Ureter (tissue), 1 donor: ENCODE data around the gene APOBEC3A. TPM values are rescaled to one million over a fixed set of nuclear protein-coding genes. Genes with fewer than 3 reads are reported as not detected.
"Not testable (repeated sequence)": the region's sequence is repeated elsewhere in the genome, so short reads cannot be mapped to it uniquely, and the experiment has no call there.

ENCODE experiments used
- DNase-seq: peaks from one replicate; pipeline ENCODE4 v3.0.0-alpha.2; 2020; ENCODE audit warnings: low spot score
- total RNA-seq: library from RNA; stranded (reverse); gene quantifications from one replicate; pipeline ENCODE4 v1.2.4, GENCODE V29; 2023
- donor health status: DM: yes; HTN: yes; CAD: no.

APOBEC3A gene
- total RNA-seq, 1 donor from 2014 or later = 2.0 TPM

DNA sequence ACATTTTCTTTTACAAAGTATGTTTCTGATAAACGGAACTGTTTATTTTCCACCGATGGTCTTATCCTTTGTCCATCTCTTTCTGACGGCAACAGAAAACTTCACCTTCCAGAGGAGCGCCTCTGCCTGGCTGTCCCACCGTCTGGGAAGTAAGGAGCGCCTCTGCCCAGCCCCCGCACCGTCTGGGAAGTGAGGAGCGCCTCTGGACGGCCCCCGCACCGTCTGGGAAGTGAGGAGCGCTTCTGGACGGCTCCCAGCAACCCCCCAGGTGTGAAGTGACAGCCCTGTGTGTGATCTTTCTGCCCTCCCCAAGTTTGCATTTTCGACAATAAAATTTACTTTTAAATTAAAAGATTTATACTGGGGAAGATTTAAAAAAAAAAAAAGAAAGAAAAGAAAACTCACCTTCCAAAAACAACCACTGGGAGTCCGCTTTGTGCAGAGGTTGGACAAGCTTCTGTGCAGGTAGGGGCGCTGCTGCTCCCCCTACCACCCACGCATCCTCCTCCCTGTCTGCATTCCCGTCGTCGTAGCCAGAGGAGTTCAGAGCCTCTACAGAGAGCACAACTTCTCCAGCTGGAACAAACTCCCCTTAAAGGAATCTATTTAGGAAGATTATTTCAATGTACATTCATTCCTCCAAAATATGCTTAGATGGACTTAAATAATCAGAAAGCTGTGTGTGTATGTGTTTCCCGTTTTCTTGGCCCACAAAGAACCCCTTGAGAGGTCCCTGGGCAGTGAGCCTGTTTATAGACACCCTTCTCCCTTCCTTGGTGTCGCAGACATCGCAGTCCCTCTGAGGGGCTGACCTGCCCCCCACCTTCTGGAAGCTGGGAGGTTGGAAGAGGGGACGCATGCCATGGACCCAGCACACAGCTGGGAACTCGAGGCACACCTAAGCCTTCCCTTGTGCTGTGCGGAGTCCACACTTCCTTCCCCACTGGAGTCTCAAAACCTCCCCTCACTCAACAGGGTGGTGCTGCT, 23.9 kb downstream of the APOBEC3A start:
- DNase-seq = no peak

DNA sequence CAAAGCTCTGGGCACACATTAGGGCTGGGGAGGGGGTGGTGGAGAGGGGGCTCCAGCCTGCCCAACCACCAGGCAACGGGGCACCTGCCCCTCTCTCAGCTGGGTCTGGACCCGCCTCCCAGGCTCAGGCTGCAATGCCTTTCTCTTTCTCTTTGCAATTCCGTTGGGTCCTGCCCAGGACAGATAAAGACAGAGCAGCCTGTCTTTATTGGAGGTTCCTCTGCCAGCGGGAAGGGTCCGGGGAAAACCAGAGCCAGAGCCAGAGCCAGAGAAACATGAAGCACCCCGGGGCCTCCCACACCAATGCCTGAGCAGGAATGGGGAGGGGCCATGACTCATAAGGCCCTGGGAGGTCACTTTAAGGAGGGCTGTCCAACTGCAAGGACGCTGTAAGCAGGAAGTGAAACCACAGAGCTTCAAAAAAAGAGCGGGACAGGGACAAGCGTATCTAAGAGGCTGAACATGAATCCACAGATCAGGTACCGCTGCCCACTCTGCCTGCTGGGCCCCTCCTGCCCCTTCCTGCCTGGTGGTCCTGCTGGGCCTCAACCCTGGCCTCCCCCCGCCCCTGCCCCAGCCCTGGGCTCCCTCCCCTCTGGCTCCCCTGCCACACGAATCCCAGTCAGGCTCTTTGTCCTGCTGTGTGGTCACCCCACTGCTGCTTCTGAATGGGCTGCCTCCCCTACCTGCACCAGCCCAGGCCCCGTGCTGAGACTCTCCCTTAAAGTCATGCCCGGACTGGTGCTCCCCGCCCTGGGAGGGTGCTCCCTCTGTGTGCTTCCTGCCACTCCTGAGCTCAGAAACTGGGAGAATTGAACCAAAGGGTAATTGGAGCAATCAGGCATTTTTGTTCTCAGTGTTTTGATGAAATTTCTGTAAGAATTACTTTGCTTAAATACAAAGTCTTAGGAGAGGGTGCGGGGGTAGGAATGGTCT, 24.9 kb downstream of the APOBEC3A start, which contains the start of gene APOBEC3B:
Gene APOBEC3B, plus strand, starts transcription at position 356 of the 936 bp plus-strand sequence. Its CDS starts 107 bp downstream, at position 463.
- peak; percentile 90 for DNase-seq

DNA sequence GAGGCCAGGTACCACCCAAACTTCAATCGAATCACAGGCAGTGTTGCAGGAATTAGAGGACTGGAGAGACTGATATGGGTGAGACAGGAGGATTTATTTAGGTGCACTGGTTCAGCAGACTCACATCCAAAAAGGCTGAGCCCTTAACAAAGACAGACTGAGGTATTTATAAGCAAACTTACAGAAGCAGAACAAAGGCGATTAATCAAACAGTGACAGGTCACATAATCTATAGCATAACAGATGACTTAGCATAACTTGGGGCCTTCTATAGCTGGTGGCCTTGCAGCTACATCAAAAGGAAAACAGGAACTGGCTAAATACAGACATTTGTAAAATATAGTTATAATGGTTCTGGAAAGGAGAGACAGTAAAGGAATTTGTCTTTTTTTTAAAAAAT, 26.8 kb downstream of the APOBEC3A start:
- DNase-seq = no peak

DNA sequence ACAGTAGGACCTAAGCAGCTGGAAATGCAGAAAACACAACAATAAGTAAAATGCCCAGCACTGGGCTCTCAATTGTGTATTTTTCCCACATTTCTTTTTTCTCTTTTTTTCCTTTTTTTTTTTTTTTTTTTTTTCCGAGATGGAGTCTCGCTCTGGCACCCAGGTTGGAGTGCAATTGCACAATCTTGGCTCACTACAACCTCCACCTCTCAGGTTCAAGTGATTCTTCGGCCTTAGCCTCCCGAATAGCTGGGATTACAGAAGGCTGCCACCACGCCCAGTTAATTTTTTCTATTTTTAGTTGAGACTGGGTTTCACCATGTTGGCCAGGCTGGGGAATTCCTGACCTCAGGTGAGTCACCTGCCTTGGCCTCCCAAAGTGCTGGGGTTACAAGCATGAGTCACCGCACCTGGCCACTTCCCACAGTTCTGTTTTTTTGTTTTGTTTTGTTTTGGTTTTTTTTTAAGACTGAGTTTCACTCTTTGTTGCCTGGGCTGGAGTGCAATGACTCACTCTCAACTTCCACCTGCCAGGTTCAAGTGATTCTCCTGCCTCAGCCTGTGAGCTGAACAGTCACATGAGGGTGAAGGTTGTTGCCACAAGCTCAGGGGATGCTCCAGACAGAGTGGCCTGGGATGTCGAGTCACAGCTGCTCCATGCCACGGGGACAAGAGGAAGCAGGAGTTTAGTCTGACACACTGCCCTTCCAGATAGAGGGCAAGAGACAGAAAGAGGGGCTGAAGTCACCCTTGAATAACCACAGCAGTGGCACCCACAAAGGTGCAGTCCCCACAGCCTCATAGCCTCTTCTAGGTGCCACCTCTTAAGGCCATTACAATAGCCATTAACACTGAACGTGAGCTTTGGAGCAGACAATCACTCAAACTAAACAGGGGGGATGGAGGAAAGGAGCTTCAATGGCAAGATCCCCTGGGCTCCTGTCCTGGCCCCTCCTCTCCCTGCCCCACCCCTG, 27.7 kb downstream of the APOBEC3A start:
- peak; percentile 77 for DNase-seq

DNA sequence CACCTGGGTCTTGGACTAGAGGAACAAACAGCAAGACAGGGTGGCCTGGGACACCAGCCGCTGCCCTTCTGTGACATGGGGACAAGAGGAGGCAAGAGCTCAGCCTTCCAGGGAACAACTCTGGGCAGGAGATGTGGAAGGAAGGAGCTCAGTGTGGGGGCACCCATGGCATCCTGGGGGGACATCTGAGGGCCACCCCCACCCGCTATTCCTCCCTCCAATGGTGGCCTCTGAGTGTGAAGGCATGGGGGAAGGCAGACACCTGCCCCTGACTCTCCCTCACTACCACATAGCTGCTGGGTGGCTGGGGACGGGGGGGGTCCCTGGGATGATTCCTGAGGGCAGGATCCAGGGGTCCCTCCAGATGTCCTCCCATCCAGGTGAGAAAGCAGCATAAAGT, 29.2 kb downstream of the APOBEC3A start:
- DNase-seq = no peak

DNA sequence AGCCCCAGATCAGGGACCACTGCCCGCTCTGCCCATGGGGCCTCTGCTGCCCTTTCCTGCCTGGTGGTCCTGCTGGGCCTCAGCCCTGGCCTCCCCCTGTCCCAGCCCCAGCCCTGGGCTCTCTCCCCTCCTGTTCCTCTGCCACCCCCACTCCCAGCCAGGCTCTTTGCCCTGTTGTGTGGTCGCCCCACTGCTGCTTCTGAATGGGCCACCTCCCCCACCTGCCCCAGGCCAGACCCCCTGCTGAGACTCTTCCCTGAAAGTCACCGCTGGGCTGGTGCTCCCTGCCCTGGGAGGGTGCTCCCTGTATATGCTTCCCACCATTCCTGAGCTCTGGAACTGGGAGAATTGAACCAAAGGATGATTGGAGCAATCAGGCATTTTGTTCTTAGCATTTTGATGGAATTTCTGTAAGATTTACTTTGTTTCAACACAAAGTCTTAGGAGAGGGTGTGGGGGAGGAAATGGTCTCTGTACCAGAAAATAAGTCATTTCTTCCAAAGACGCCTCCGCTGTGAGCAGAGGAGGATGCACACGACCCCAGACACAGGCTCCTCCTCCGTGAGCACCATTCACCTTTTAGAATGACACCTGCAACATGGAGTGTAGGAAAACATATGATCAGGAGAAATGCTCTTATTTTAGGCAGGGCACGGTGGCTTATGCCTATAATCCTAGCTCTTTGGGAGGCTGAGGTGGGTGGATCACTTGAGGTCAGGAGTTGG, 29.9 kb downstream of the APOBEC3A start:
- no peak for DNase-seq

DNA sequence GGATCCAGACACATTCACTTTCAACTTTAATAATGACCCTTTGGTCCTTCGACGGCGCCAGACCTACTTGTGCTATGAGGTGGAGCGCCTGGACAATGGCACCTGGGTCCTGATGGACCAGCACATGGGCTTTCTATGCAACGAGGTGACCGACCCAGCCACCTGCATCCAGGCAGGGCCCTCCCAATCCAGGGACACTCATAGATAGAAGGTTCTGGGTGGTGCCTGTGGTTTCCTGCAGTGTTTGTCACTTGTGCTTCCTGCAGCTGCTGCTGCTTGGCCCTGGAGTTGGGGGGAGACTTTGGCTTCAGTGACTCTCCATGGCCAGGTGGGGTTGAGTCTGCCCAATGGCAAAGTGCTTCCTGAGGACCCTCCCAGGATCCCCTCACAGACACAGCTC, 32.1 kb downstream of the APOBEC3A start:
- no peak for DNase-seq

DNA sequence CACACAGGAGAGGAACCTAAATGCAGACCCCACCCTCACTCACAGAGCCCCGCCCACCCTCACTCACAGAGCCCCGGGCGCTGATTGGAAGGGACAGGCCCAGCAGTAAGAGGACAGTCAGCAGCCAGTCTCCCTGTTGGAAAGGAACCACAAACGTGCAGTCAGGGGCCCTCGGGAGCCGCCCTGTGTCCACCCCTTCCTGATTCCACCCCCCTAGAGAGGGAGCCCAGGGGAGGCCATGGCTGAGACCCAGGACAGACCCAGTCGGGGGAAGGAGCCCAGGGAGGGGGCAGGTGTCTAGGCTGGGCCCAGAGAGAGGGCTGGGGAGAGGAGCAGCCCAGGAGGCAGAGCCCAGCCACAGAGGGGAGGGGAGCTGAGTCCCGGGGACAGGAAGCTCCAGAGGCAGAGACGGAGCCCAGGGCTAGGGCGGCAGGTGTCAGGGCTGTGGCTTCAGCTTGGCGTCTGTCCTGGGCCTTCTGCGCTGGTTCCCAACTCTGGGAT, 35.5 kb downstream of the APOBEC3A start:
- not testable (repeated sequence) for DNase-seq

DNA sequence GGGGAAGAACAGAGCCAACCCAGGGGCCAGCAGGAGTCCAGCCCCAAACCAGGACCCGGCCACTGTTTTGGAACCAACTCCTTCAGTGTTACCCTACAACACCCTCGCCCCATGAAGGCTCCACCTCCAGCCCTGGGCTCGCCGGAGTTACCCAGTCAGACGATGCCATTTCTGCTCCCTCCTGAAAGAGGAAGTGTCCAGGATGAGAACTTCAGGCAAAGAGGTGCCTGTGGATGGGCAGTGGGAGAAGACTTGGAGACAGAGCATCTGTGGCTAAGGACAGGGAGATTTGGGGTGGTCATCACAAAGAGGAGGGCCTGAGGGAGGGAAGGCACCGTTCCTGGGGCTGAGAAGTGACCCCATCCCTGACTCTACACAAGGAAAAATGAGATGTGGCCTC, 38.7 kb downstream of the APOBEC3A start:
- no peak for DNase-seq

DNA sequence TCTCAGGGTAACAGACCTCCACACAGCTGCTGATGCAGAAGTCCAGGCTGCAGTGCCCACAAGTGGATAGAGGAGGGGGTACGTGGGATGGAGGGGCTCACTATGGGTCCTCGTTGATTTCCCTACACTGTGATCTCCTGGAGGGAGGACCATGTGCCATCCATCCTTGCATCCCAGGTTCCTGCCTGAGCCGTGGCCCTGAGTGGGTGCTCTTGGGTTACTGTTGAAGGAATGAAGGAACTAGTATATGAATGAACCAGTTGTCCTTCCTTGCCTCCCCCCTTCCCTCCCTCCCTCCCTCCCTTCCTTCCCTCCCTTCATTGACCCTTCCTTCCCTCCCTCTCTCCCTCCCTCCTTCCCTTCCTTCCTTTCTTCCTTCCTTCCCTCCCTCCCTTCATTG, 40.1 kb downstream of the APOBEC3A start:
- no peak for DNase-seq

DNA sequence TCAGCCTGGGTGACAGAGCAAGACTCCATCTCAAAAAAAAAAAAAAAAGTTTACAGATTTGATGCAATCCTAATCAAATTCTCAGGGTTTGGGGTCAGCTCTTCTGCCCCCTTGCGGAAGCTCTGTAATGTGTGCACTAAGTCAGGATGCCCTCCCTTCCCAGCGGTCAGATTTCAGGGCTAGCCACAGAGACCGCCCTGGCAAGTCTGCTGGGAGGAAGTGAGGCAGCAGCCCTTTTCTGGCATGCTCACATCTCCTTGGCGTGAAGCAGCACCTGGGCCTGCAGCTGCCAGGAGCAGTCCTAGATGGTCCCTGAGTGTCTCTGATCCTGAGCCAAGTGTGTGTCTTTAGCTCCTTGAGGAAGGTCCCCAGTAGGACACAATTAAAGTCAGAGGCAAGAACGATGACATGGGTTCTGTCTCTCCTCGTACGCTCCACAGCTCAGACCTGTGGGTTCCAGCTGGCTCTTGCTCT, 45.8 kb downstream of the APOBEC3A start:
- DNase-seq = peak; percentile 86

DNA sequence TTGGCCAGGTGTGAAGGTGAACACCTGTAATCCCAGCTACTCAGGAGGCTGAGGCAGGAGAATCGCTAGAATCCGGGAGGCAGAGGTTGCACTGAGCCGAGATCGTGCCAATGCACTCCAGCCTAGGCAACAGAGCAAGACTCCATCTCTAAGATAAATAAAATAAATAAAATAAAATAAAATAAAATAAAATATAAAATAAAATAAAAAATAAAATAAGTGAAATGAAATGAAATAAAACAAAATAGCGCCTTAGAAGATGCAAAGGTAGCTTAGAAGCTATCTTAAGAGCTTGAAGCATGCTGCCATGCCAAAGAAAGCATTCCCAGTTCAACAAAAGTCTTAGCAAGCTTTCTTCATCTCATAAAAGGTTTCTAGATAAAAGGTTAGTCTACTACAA, 49.8 kb downstream of the APOBEC3A start:
- no peak for DNase-seq

DNA sequence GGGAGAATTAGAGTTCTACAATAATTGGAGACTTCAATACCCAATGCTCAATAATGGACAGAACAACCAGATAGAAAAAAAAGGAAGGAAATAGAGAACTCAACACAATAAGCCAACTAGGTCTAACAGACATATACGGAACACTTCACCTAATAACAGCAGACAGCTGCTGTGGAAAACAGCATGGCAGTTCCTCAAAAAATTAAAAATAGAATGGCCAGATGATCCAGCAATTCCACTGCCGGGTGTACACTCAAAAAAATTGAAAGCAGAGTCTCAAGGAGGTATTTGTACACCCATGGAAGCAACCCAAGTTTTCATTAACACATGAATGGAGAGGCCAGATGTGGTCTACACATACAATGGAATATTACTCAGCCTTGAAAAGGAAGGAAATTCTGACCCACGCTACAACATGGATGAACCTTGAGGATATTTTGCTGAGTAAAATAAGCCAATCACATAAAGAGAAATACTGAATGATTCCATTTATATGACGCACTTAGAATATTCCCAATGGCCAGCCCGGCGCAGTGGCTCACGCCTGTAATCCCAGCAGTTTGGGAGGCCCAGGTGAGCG, 51.0 kb downstream of the APOBEC3A start:
- DNase-seq = not testable (repeated sequence)

DNA sequence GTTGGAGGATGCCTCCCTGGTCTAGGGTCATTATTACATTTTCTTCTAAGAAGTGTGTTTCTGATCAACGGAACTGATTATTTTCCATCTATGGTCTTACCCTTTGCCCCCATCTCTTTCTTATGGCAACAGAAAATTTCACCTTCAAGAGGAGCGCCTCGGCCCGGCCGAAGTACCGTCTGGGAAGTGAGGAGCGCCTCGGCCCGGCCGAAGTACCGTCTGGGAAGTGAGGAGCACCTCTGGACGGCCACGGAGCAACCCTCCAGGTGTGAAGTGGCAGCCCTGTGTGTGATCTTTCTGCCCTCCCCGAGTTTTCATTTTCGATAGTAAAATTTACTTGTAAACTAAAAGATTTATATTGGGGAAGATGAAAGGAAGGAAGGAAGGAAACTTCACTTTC, 53.5 kb downstream of the APOBEC3A start:
- DNase-seq = no peak

Other genes with a start within 250 kb of the APOBEC3A start
- 186 TPM for gene SUN2, start 201.6 kb upstream of the APOBEC3A start, total RNA-seq
- 27.3 TPM for gene DNAL4, start 163.5 kb upstream of the APOBEC3A start, total RNA-seq
- 27.0 TPM for gene NPTXR, start 113.6 kb upstream of the APOBEC3A start, total RNA-seq
- 93.8 TPM for gene CBX6, start 85.4 kb upstream of the APOBEC3A start, total RNA-seq
- gene APOBEC3B, start 24.7 kb downstream of the APOBEC3A start, total RNA-seq = 1.5 TPM
- 41.4 TPM for gene APOBEC3C, start 56.6 kb downstream of the APOBEC3A start, total RNA-seq
- 7.8 TPM for gene APOBEC3D, start 63.5 kb downstream of the APOBEC3A start, total RNA-seq
- gene APOBEC3F, start 83.3 kb downstream of the APOBEC3A start, total RNA-seq = 22.5 TPM
- 27.8 TPM for gene APOBEC3G, start 119.7 kb downstream of the APOBEC3A start, total RNA-seq
- 1.0 TPM for gene APOBEC3H, start 139.6 kb downstream of the APOBEC3A start, total RNA-seq
- 63.6 TPM for gene CBX7, start 195.1 kb downstream of the APOBEC3A start, total RNA-seq